ENCODE data around the gene USP19. TPM values are rescaled to one million over a fixed set of nuclear protein-coding genes. Genes with fewer than 3 reads are reported as not detected.

Gene USP19
- total RNA-seq, 1 donor from 2014 or later = 62.6 TPM

GRCh38 chr3:49119036-49119435, 1.6 kb downstream of the USP19 start:
- no peak for DNase-seq (ENCODE audit: low read depth)

GRCh38 chr3:49112262-49112661, 8.4 kb downstream of the USP19 start:
- no peak for TF ChIP-seq CTCF (IDR thresholded peaks at IDR 0.05; ENCODE audit: insufficient read depth, low read length, poor library complexity, severe bottlenecking)
- Histone ChIP-seq H3K27me3 (ENCODE audit: control insufficient read depth, insufficient read depth, low read length) (no peaks in the 10 kb centered on the region), H3K4me3 (ENCODE audit: low read depth, low read length) (no peak overlapping the region), H3K36me3 (ENCODE audit: control insufficient read depth, insufficient read depth, low read length) (peaks cover 1% of the 10 kb centered on the region)
- DNase-seq (ENCODE audit: low read depth) = no peak

More at GRCh38 chr3:49119036-49119435, 1.6 kb downstream of the USP19 start:
- no peak overlapping the region for H3K4me3 ChIP-seq (ENCODE audit: low read depth, low read length)
- H3K27me3 ChIP-seq (ENCODE audit: control insufficient read depth, insufficient read depth, low read length) = no peaks in the 10 kb centered on the region
- TF ChIP-seq CTCF (IDR thresholded peaks at IDR 0.05; ENCODE audit: insufficient read depth, low read length, poor library complexity, severe bottlenecking) = no peak
- H3K36me3 ChIP-seq (ENCODE audit: control insufficient read depth, insufficient read depth, low read length) = peaks cover 7% of the 10 kb centered on the region

- no peak for TF ChIP-seq CTCF (IDR thresholded peaks at IDR 0.05; ENCODE audit: insufficient read depth, low read length, poor library complexity, severe bottlenecking)
- Histone ChIP-seq H3K4me3 (ENCODE audit: low read depth, low read length) (no peak overlapping the region), H3K27me3 (ENCODE audit: control insufficient read depth, insufficient read depth, low read length) (no peaks in the 10 kb centered on the region), H3K36me3 (ENCODE audit: control insufficient read depth, insufficient read depth, low read length) (peaks cover 1% of the 10 kb centered on the region)
- no peak for DNase-seq (ENCODE audit: low read depth)
Observed at GRCh38 chr3:49111347-49111746, 9.3 kb downstream of the USP19 start.

- no peaks in the 10 kb centered on the region for H3K27me3 ChIP-seq (ENCODE audit: control insufficient read depth, insufficient read depth, low read length)
- peaks cover 1% of the 10 kb centered on the region for H3K36me3 ChIP-seq (ENCODE audit: control insufficient read depth, insufficient read depth, low read length)
- no peak overlapping the region for H3K4me3 ChIP-seq (ENCODE audit: low read depth, low read length)
- no peak for TF ChIP-seq CTCF (IDR thresholded peaks at IDR 0.05; ENCODE audit: insufficient read depth, low read length, poor library complexity, severe bottlenecking)
- DNase-seq (ENCODE audit: low read depth) = no peak
Observed at GRCh38 chr3:49110780-49111179, 9.8 kb downstream of the USP19 start.

GRCh38 chr3:49108346-49108745, 12.3 kb downstream of the USP19 start:
- Histone ChIP-seq H3K36me3 (ENCODE audit: control insufficient read depth, insufficient read depth, low read length) (no peaks in the 10 kb centered on the region), H3K27me3 (ENCODE audit: control insufficient read depth, insufficient read depth, low read length) (no peaks in the 10 kb centered on the region), H3K4me3 (ENCODE audit: low read depth, low read length) (no peak overlapping the region)
- TF ChIP-seq CTCF (IDR thresholded peaks at IDR 0.05; ENCODE audit: insufficient read depth, low read length, poor library complexity, severe bottlenecking) = no peak
- DNase-seq (ENCODE audit: low read depth) = no peak

Measured in kidney epithelial cell (primary cell).